Tibial artery (tissue), 4 donors: ENCODE measurements around the gene KCNQ1.
A peak's percentile ranks its signal among the peaks of the same experiment; 100 is the strongest.

Experiments used
- DNase-seq, 2 donors: peaks; one replicate each; pipeline ENCODE4 v3.0.0-alpha.2; 2019
- H3K27ac ChIP-seq, 2 donors: fragments of 200-600 bp; sonication (generic) in 1 of 2; 1 replicate in 1 of 2; 2 replicates in 1 of 2; pipeline ENCODE4 v1.5.1; 2018 to 2019; ENCODE audit warnings: mild to moderate bottlenecking in 1 of 2
- H3K27me3 ChIP-seq, 2 donors: fragments of 200-600 bp; sonication (generic) in 1 of 2; one replicate each; pipeline versions ENCODE4 v1.5.1 to v1.6.0; 2016 to 2019
- H3K36me3 ChIP-seq, 3 donors: fragments of 200-600 bp; sonication (generic) in 2 of 3; one replicate each; pipeline ENCODE4 v1.5.1; 2016 to 2019; ENCODE audit warnings: mild to moderate bottlenecking in 2 of 3
- H3K4me1 ChIP-seq, 4 donors: fragments of 200-600 bp; sonication (generic) in 2 of 4; 1 replicate in 3 of 4; 2 replicates in 1 of 4; pipeline ENCODE4 v1.5.1; 2016 to 2019
- H3K4me3 ChIP-seq, 2 donors: fragments of 200-600 bp; sonication (generic) in 1 of 2; 1 replicate in 1 of 2; 2 replicates in 1 of 2; pipeline ENCODE4 v1.5.1; 2018 to 2019; ENCODE audit warnings: mild to moderate bottlenecking in 2 of 2
- H3K9me3 ChIP-seq, 3 donors: fragments of 200-600 bp; sonication (generic) in 1 of 3; one replicate each; pipeline ENCODE4 v1.5.1; 2016 to 2019
- intact Hi-C: fragments of 100-400 bp; cut with DNase I; formaldehyde crosslinking; loops from one replicate; pipeline ENCODE4 v1.15.0; 2023; ENCODE audit warnings: low total_unique reads
- TF ChIP-seq, protein P1 (sequence below), 2 experiments: fragments of 200-600 bp in 1 of 2; fragments of 450-650 bp in 1 of 2; IDR thresholded peaks; one replicate each; pipeline ENCODE4 v1.5.1; 2017 to 2019; ENCODE audit warnings: antibody characterized with exemption in 2 of 2, mild to moderate bottlenecking in 1 of 2, moderate library complexity in 1 of 2

Gene KCNQ1

DNA sequence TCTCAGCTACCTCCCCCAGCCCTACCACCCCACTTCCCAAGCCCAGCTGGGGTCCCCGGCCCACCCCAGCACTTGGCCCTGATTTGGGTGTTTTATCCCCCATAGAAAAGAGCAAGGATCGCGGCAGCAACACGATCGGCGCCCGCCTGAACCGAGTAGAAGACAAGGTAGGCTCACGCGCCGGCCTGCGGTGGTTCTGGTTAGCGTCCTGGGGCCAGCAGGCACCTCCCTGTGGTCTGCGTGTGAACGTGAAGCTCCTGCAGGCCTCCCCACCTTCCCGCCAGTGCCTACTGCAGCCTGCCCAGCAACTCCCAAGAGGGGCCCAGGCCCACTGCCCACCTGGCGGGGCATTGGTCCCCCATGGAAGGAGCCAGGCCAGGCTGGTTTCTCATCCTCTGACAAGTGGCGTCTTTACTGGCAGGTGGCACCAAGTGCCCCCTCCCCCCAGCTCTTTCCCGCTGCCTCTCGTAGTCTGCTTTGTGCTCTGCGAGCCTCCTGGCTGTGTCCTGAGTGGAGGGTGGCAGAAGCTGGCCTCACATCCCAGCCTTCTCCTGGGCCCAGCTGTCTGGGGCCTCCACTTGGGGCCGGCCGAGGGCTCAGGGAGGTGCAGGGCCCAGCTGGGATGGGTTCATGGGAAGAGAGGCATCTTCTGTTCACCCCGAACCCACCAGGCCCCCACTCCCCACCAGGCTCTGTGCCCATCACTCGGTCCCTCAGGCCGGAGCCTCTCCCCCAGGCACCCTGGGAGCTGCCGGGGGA is 333.2 kb downstream of the KCNQ1 start:
- Histone ChIP-seq H3K4me3 (peak overlapping the region; percentile 35 to 43), H3K27ac (peak overlapping the region; percentile 74 to 86), H3K27me3 (no peaks in the 10 kb centered on the region), H3K4me1 (peaks cover 0 to 42% (median 36%) of the 10 kb centered on the region in 4 donors), H3K36me3 (no peaks in the 10 kb centered on the region), H3K9me3 (no peaks in the 10 kb centered on the region)
- TF ChIP-seq, protein P1, sequence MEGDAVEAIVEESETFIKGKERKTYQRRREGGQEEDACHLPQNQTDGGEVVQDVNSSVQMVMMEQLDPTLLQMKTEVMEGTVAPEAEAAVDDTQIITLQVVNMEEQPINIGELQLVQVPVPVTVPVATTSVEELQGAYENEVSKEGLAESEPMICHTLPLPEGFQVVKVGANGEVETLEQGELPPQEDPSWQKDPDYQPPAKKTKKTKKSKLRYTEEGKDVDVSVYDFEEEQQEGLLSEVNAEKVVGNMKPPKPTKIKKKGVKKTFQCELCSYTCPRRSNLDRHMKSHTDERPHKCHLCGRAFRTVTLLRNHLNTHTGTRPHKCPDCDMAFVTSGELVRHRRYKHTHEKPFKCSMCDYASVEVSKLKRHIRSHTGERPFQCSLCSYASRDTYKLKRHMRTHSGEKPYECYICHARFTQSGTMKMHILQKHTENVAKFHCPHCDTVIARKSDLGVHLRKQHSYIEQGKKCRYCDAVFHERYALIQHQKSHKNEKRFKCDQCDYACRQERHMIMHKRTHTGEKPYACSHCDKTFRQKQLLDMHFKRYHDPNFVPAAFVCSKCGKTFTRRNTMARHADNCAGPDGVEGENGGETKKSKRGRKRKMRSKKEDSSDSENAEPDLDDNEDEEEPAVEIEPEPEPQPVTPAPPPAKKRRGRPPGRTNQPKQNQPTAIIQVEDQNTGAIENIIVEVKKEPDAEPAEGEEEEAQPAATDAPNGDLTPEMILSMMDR (IDR thresholded peaks at IDR 0.05) = no peak
- intact Hi-C loops = loop anchor here (5.0 to 10.0 kb wide), 3 partner anchors 71 to 463 kb away; partner anchors contain the start of gene CDKN1C
- peak in 1 of 2 donors; percentile 67 for DNase-seq

- Histone ChIP-seq H3K36me3 (no peaks in the 10 kb centered on the region), H3K4me3 (peak overlapping the region; percentile 35 to 43), H3K27me3 (no peaks in the 10 kb centered on the region), H3K27ac (peak overlapping the region; percentile 74 to 86), H3K9me3 (no peaks in the 10 kb centered on the region), H3K4me1 (peaks cover 0 to 42% (median 36%) of the 10 kb centered on the region in 4 donors)
- intact Hi-C loops = loop anchor here (5.0 to 10.0 kb wide), 3 partner anchors 72 to 464 kb away; partner anchors contain the start of gene CDKN1C
- DNase-seq = peak; percentile 75 to 94
- TF ChIP-seq, protein P1 (IDR thresholded peaks at IDR 0.05) = peak; percentile 50
Measured at GRCh38 chr11:2778630-2779498, 334.1 kb downstream of the KCNQ1 start.

GRCh38 chr11:2779499-2779980 is 334.7 kb downstream of the KCNQ1 start:
- H3K4me3 ChIP-seq = no peak overlapping the region
- no peaks in the 10 kb centered on the region for H3K9me3 ChIP-seq
- intact Hi-C loops = loop anchor here (5.0 to 10.0 kb wide), 3 partner anchors 72 to 465 kb away; partner anchors contain the start of gene CDKN1C
- peaks cover 0 to 42% (median 36%) of the 10 kb centered on the region in 4 donors for H3K4me1 ChIP-seq
- H3K36me3 ChIP-seq = no peaks in the 10 kb centered on the region
- TF ChIP-seq, protein P1 (IDR thresholded peaks at IDR 0.05) = no peak
- no peaks in the 10 kb centered on the region for H3K27me3 ChIP-seq
- peak overlapping the region; percentile 74 to 86 for H3K27ac ChIP-seq
- no peak for DNase-seq

DNA sequence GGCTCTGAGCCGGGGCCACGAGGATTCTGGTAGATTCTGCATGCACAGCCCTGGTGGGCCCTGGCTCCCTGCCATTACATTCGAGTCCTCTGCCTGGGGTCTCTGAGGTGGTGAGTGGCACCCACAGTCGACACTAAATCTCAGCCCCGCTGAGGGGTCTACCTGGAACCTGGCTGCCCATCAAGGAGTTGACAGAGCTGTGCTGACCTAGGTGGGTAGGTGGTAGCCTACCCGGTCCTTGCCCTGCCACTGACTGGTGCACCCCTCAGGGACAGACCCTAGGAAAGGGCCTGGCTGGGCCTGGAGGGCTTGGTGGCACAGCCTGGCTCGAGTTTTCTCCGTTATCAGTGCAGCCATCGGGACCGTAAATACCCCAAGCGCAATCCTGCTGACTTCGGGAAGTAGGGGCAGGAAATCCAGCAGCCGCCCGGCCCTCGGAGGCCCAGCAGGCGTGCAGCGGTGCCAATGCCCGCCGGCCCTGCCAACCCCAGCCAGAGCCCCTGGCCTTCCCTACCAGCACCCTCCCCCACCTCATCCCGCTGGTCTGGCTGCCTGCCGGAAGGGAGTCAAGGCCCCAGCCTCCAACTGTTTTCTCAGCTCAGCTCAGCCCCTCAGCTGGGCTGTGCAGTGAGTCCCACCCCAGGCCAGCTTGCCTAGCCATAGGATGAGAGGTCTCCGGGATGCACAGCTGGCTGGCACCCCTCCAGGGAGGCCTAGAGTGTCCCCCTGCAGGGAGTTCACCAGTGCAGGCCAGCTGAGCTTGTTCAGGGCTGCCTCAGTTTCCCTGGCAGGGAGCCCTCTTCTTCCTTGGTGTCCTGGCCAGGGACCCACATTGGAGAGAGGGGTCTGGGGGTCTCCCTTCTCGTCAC is 335.4 kb downstream of the KCNQ1 start:
- H3K36me3 ChIP-seq = no peaks in the 10 kb centered on the region
- TF ChIP-seq, protein P1 (IDR thresholded peaks at IDR 0.05) = no peak
- intact Hi-C loops = loop anchor here (2.0 to 10.0 kb wide), 4 partner anchors 73 to 465 kb away; partner anchors contain the start of gene CDKN1C
- no peaks in the 10 kb centered on the region for H3K27me3 ChIP-seq
- peak; percentile 20 to 68 for DNase-seq
- H3K9me3 ChIP-seq = no peaks in the 10 kb centered on the region
- H3K4me1 ChIP-seq = peaks cover 0 to 42% (median 36%) of the 10 kb centered on the region in 4 donors
- H3K4me3 ChIP-seq = no peak overlapping the region
- H3K27ac ChIP-seq = peak overlapping the region; percentile 74 to 86
